A673 (cell line): Measurements from ENCODE around the gene ERI3. TPM values are rescaled to one million over a fixed set of nuclear protein-coding genes. Genes with fewer than 3 reads are reported as not detected.

Source experiments
- BruUV-seq: library from RNA; stranded (reverse); fragments of 400-500 nt; replicated peaks from 2 replicates; lab custom pipeline; 2021; lab: Mats Ljungman, UMichigan
- CTCF ChIA-PET: fragments of 300-600 bp; sonication (Branson Sonifier 250); formaldehyde crosslinking; loops from one replicate; lab custom pipeline; 2022; ENCODE audit warnings: antibody characterized with exemption; lab: Charles Lee
- POLR2A ChIA-PET: fragments of 300-600 bp; sonication (Branson Sonifier 250); formaldehyde crosslinking; loops from one replicate; lab custom pipeline; 2022; ENCODE audit warnings: antibody characterized with exemption; ENCODE audit not compliant: low non-redundant PET; lab: Charles Lee
- DNase-seq: peaks from one replicate; pipeline ENCODE4 v3.0.0-alpha.2; 2015; ENCODE audit warnings: low spot score
- H3K27ac ChIP-seq: fragments of 200-600 bp; sonication (generic); 2 replicates; pipeline ENCODE4 v1.5.1; 2016; ENCODE audit warnings: mixed run types, low read depth, mild to moderate bottlenecking, mixed read lengths, antibody characterized with exemption, low read length; ENCODE audit not compliant: poor library complexity, severe bottlenecking
- H3K27me3 ChIP-seq: fragments of 200-600 bp; sonication (generic); replicated peaks from 2 replicates; pipeline ENCODE4 v1.6.1; 2017; ENCODE audit warnings: mixed run types, low read depth, mild to moderate bottlenecking, mixed read lengths, antibody characterized with exemption, low read length; ENCODE audit not compliant: insufficient read depth, poor library complexity
- H3K36me3 ChIP-seq: fragments of 200-600 bp; sonication (generic); 2 replicates; pipeline ENCODE4 v1.6.1; 2016; ENCODE audit warnings: mixed run types, mild to moderate bottlenecking, mixed read lengths, antibody characterized with exemption, low read length; ENCODE audit not compliant: insufficient read depth, poor library complexity, severe bottlenecking
- H3K4me1 ChIP-seq: fragments of 200-600 bp; sonication (generic); 2 replicates; pipeline ENCODE4 v1.6.1; 2017; ENCODE audit warnings: mixed run types, mild to moderate bottlenecking, mixed read lengths, antibody characterized with exemption, low read length; ENCODE audit not compliant: insufficient read depth, poor library complexity, severe bottlenecking
- H3K4me3 ChIP-seq: fragments of 200-600 bp; sonication (generic); 2 replicates; pipeline ENCODE4 v1.5.1; 2016; ENCODE audit warnings: low read depth, mixed run types, mild to moderate bottlenecking, mixed read lengths, low read length; ENCODE audit not compliant: poor library complexity, severe bottlenecking
- H3K9me3 ChIP-seq: fragments of 200-600 bp; sonication (generic); 2 replicates; pipeline ENCODE4 v1.6.1; 2016; ENCODE audit warnings: mixed run types, low read depth, mild to moderate bottlenecking, mixed read lengths, antibody characterized with exemption, low read length; ENCODE audit not compliant: poor library complexity, severe bottlenecking
- CTCF ChIP-seq: fragments of 300-800, 200-600 bp; sonication (generic); conservative IDR thresholded peaks from 2 replicates; pipeline ENCODE4 v1.5.1; 2017; ENCODE audit warnings: low read depth, mild to moderate bottlenecking, antibody characterized with exemption, low read length, moderate library complexity, mixed read lengths
- EZH2 ChIP-seq: fragments of 200-600 bp; sonication (generic); IDR thresholded peaks from 2 replicates; pipeline ENCODE4 v1.6.1; 2017; ENCODE audit warnings: borderline replicate concordance, low read depth, mild to moderate bottlenecking, mixed read lengths, antibody characterized with exemption, low read length; ENCODE audit not compliant: poor library complexity, severe bottlenecking
- intact Hi-C: fragments of 100-400 bp; cut with micrococcal nuclease; formaldehyde crosslinking; loops from one replicate; pipeline ENCODE4 v1.10.0; 2022; ENCODE audit not compliant: unreplicated experiment
- total RNA-seq: library from RNA; stranded (reverse); gene quantifications from 2 replicates; pipeline ENCODE4 v1.2.3, GENCODE V29; 2021

ERI3 gene
- total RNA-seq, 1 experiment from 2014 or later, result 97.9 TPM

- BruUV-seq, result no TSS peak
Observed at GRCh38 chr1:44377925-44378784, 23.1 kb upstream of the ERI3 start.

GRCh38 chr1:44375547-44375946 lies 20.5 kb upstream of the ERI3 start:
- CTCF ChIA-PET, result no interaction called here
- intact Hi-C loops, result no loop called here

More at GRCh38 chr1:44377925-44378784, 23.1 kb upstream of the ERI3 start:
- Histone ChIP-seq H3K4me1 (no peaks in the 10 kb centered on the region), H3K27me3 (peaks cover 7% of the 10 kb centered on the region), H3K27ac (no peak overlapping the region), H3K9me3 (no peaks in the 10 kb centered on the region), H3K36me3 (no peaks in the 10 kb centered on the region), H3K4me3 (no peak overlapping the region)
- intact Hi-C loops, result loop anchor here (1.0 kb wide), 2 partner anchors 217 to 275 kb away; no protein-coding TSS in a partner anchor
- peak; percentile 71 for DNase-seq
- POLR2A ChIA-PET, result no interaction called here
- TF ChIP-seq EZH2 (no peak), CTCF (peak; percentile 78)
- CTCF ChIA-PET, result interaction anchor here (0.6 to 1.3 kb wide), 7 partner anchors 9 to 275 kb away, joined by 3 to 14 read pairs (median 6); no protein-coding TSS in a partner anchor

GRCh38 chr1:44371206-44371605 lies 16.1 kb upstream of the ERI3 start:
- no peaks in the 10 kb centered on the region for H3K9me3 ChIP-seq
- DNase-seq, result no peak
- intact Hi-C loops, result no loop called here
- ChIA-PET POLR2A (no interaction called here), CTCF (no interaction called here)
- no peak overlapping the region for H3K27ac ChIP-seq
- no peaks in the 10 kb centered on the region for H3K4me1 ChIP-seq
- no peaks in the 10 kb centered on the region for H3K36me3 ChIP-seq
- no TSS peak for BruUV-seq
- TF ChIP-seq CTCF, result no peak
- no peak for TF ChIP-seq EZH2
- no peak overlapping the region for H3K4me3 ChIP-seq
- H3K27me3 ChIP-seq, result no peaks in the 10 kb centered on the region

More at GRCh38 chr1:44375547-44375946, 20.5 kb upstream of the ERI3 start:
- H3K4me3 ChIP-seq, result no peak overlapping the region
- DNase-seq, result no peak
- POLR2A ChIA-PET, result no interaction called here
- H3K27me3 ChIP-seq, result no peaks in the 10 kb centered on the region
- no peaks in the 10 kb centered on the region for H3K9me3 ChIP-seq
- no peaks in the 10 kb centered on the region for H3K4me1 ChIP-seq
- no TSS peak for BruUV-seq
- no peak overlapping the region for H3K27ac ChIP-seq
- TF ChIP-seq EZH2 (no peak), CTCF (no peak)
- H3K36me3 ChIP-seq, result no peaks in the 10 kb centered on the region
